AG10803 (cell line): Measurements from ENCODE around the gene GNB3.

Experiments used
- DNase-seq: peaks from one replicate; pipeline ENCODE4 v3.0.0; 2010; ENCODE audit warnings: low read depth
- H3K4me3 ChIP-seq: 2 replicates; pipeline ENCODE4 v1.5.1; 2011; ENCODE audit warnings: mild to moderate bottlenecking, low read length, control low read depth
- TF ChIP-seq, protein P1 (sequence below): conservative IDR thresholded peaks from 2 replicates; pipeline ENCODE4 v1.5.1; 2011; ENCODE audit warnings: mild to moderate bottlenecking, low read length, control low read depth, inconsistent platforms

Gene GNB3

DNA sequence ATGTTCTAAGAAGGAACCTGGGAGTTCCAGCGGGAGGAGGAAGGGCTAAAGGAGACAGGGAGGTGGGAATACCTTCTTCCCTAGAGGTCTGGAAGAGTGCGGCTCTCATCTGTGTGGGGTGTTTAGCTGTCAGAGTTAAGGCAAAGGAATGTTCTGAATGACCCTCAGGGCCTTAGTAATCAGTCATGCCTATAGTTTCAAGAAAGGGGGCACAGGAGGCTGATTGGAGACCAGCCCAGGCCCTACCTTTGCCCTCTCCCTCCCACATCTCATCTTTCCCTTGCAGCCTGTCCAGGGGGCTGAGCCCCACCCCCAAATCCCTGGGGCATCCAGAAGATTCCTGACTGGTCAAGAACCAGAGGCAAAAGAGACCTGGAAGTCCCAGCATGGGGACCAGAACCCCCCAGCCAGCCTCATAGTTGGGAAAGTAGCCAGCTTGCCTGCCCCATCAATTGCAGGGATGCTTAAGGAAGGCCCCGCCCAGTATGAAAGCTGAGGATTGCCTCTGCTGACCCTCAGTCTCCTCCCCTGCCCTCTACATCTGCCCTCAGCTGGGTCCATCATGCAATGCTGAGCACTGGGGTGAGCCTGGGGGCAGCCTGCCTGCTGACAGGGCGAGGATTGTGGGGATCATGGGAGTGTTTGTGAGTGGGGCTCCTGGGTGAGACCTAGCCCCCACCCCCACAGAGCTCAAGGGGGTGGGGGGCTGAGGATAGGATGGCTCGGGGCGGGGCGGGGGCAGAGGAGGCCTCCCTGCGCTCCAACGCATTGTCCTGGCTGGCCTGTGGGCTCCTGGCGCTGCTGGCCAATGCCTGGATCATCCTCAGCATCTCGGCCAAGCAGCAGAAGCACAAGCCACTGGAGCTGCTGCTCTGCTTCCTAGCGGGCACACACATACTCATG lies 17.3 kb upstream of the GNB3 start:
- no peak for DNase-seq
- H3K4me3 ChIP-seq, result no peak overlapping the region
- TF ChIP-seq, protein P1, sequence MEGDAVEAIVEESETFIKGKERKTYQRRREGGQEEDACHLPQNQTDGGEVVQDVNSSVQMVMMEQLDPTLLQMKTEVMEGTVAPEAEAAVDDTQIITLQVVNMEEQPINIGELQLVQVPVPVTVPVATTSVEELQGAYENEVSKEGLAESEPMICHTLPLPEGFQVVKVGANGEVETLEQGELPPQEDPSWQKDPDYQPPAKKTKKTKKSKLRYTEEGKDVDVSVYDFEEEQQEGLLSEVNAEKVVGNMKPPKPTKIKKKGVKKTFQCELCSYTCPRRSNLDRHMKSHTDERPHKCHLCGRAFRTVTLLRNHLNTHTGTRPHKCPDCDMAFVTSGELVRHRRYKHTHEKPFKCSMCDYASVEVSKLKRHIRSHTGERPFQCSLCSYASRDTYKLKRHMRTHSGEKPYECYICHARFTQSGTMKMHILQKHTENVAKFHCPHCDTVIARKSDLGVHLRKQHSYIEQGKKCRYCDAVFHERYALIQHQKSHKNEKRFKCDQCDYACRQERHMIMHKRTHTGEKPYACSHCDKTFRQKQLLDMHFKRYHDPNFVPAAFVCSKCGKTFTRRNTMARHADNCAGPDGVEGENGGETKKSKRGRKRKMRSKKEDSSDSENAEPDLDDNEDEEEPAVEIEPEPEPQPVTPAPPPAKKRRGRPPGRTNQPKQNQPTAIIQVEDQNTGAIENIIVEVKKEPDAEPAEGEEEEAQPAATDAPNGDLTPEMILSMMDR, result no peak

DNA sequence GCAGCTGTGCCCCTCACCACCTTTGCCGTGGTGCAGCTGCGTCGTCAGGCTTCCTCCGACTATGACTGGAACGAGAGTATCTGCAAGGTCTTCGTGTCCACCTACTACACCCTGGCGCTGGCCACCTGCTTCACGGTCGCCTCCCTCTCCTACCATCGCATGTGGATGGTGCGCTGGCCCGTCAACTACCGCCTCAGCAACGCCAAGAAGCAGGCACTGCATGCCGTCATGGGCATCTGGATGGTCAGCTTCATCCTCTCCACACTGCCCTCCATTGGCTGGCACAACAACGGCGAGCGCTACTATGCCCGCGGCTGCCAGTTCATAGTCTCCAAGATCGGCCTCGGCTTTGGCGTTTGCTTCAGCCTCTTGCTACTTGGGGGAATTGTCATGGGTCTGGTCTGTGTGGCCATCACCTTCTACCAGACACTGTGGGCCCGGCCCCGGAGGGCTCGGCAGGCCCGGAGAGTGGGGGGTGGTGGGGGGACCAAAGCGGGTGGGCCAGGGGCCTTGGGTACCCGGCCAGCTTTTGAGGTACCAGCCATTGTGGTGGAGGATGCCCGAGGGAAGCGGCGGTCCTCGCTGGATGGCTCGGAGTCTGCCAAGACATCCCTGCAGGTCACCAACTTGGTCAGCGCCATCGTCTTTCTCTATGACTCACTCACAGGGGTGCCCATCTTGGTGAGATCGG lies 16.5 kb upstream of the GNB3 start:
- TF ChIP-seq, protein P1, result no peak
- H3K4me3 ChIP-seq, result no peak overlapping the region
- DNase-seq, result no peak

DNA sequence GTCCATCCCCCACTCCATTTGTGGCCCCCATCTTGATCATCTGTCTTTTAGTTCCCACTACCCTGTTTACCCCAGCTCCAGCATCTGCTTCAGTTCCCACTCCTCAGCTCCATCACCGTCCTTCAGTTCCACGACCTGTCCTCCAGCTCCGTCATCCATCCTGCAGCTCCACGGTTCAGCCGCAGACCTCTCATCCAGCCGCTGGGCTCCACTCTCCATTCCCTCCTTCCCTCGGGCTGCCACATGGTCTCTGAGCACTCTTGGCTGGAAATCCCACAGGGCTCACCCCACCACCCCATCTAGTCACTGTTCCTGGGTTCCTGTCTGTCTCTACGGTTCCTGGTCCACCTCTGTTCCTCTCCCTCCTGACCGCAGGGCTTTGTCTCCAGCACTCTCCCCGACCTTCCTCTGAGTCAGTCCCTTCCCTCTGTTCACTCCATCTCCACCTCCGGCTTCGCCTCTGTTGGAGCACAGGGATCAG lies 15.8 kb upstream of the GNB3 start:
- H3K4me3 ChIP-seq, result peak overlapping the region; percentile 52
- peak; percentile 29 for DNase-seq
- TF ChIP-seq, protein P1, result no peak

DNA sequence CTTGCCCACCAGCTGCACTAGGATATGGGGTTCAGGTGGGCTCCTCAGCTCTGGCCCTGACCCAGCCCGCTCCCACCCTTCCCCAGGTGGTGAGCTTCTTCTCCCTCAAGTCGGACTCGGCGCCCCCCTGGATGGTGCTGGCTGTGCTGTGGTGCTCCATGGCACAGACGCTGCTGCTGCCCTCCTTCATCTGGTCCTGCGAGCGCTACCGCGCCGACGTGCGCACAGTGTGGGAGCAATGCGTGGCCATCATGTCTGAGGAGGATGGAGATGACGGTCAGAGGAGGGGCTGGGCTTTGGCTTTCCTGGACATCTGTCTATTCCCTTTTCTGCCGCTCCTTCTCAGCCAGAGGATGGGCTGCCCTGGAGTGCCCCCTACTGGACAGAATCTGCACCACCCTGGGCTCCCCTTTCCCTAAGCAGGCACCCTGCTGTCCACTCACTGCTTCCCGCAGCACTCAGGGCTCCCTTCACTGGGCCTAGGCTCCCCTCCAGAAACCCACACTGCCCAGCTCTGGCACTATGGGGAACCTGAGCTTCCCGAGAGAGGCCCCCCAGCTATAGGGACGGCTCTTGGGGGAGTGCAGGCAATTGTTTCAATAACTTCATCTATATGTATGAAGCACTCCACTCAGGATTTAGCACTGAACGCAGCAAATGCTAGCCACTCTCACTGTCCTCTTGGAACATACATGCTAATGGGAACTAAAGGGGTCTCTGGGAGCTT lies 15.2 kb upstream of the GNB3 start:
- DNase-seq, result peak; percentile 80
- TF ChIP-seq, protein P1, result peak; percentile 89
- peak overlapping the region; percentile 52 for H3K4me3 ChIP-seq

DNA sequence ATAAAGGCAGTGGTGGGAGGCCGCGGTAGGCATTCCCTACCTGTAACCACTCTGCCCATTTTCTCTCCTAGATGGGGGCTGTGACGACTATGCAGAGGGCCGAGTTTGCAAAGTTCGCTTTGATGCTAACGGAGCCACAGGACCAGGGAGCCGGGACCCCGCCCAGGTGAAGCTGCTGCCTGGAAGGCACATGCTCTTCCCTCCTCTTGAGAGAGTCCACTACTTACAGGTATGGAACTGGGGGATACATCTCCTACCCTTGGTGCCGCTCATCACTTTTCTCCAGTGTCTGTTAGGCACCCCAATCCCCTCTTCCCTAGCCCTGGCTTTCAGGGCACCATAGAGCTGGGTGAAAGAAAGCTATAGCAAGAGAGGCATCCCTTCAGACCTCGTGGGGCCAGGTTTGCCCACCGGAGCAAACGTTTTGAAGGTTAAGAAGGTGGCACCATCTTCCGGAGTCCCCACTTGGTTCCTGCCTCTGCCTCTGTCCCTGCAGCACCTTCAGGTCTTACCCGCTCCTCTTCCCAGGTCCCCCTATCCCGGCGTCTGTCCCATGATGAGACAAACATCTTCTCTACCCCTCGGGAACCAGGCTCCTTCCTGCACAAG lies 14.5 kb upstream of the GNB3 start:
- TF ChIP-seq, protein P1, result no peak
- H3K4me3 ChIP-seq, result no peak overlapping the region

DNA sequence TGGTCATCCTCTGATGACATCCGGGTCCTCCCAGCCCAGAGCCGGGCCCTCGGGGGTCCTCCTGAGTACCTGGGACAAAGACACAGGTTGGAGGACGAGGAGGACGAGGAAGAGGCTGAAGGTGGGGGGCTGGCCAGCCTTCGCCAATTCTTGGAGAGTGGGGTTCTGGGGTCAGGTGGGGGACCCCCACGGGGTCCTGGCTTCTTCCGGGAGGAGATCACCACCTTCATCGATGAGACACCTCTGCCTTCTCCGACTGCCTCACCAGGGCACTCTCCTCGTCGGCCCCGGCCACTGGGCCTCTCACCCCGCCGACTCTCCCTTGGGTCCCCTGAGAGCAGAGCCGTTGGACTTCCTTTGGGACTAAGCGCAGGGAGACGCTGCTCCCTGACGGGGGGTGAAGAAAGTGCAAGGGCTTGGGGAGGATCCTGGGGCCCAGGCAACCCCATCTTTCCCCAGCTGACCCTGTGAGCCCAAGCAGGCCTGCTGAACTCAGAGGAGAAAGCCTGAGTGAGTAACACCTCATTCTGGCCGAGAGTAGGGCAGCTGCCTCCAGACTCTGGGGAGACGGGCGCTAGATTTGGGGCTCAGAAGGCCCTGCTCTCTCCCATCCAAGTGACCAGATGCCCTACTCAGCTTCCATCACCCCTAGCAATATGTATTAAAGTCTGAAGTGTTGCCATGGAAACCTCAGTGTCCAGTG lies 13.8 kb upstream of the GNB3 start:
- no peak overlapping the region for H3K4me3 ChIP-seq
- TF ChIP-seq, protein P1, result no peak
- no peak for DNase-seq

More for the DNA sequence above, 14.5 kb upstream of the GNB3 start:
- DNase-seq, result no peak
